Stomach (tissue), 4 donors: ENCODE data around the gene NOG.

Source experiments
- CTCF ChIP-seq, 7 experiments: fragments of 450-650 bp in 4 of 7; fragments of 200-600 bp in 3 of 7; sonication (generic) in 3 of 7; IDR thresholded peaks; one replicate each; pipeline ENCODE4 v1.5.1; 2016 to 2019; ENCODE audit warnings: antibody characterized with exemption in 7 of 7, control low read depth in 2 of 7, mild to moderate bottlenecking in 1 of 7
- POLR2AphosphoS5 ChIP-seq, 3 donors: sonication (generic); formaldehyde crosslinking; IDR thresholded peaks; one replicate each; pipeline ENCODE4 v1.6.1; 2016; ENCODE audit warnings: antibody characterized with exemption in 3 of 3

- no peak for TF ChIP-seq POLR2AphosphoS5 (IDR thresholded peaks at IDR 0.05)
- no peak for TF ChIP-seq CTCF (IDR thresholded peaks at IDR 0.05)
These were observed 30.8 kb downstream of the NOG start for GRCh38 chr17:56624309-56624708.
